PC-3 (cell line): ENCODE measurements around the gene ZFX.

ENCODE experiments used
- EZH2 ChIP-seq: fragments of 300-600 bp; sonication (generic); IDR thresholded peaks from one replicate; pipeline ENCODE4 v1.6.1; 2017; ENCODE audit warnings: antibody characterized with exemption, mild to moderate bottlenecking, low read length; ENCODE audit not compliant: unreplicated experiment
- EZH2phosphoT487 ChIP-seq: fragments of 300-600 bp; sonication (generic); IDR thresholded peaks from 2 replicates; pipeline ENCODE4 v1.6.1; 2018; ENCODE audit warnings: mild to moderate bottlenecking, antibody characterized with exemption, low read length, borderline replicate concordance
- TF ChIP-seq, protein P1 (sequence below): fragments of 300-600 bp; sonication (generic); conservative IDR thresholded peaks from 2 replicates; pipeline ENCODE4 v1.5.1; 2017; ENCODE audit warnings: antibody characterized with exemption, low read depth, mild to moderate bottlenecking, low read length

DNA sequence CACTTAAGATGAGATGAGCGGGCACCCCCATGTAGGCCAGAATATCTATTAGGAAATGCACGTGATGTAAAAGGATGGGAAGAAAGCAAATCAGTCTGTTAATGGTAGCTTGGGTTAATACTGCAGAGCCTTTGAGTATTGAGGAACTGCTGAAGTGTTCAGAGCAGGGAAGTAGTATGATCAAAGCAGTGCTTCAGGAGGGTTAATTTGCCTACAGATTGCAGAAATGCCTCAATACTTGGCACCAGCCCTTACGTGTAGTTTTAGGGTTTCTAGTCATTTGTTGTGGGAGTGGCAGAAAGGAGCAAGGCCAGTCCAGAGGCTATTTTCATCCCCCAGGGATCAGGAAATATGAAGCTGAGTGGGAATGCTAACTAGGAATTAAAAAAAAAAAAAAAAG lies 19.7 kb downstream of the ZFX start:
- TF ChIP-seq, protein P1, sequence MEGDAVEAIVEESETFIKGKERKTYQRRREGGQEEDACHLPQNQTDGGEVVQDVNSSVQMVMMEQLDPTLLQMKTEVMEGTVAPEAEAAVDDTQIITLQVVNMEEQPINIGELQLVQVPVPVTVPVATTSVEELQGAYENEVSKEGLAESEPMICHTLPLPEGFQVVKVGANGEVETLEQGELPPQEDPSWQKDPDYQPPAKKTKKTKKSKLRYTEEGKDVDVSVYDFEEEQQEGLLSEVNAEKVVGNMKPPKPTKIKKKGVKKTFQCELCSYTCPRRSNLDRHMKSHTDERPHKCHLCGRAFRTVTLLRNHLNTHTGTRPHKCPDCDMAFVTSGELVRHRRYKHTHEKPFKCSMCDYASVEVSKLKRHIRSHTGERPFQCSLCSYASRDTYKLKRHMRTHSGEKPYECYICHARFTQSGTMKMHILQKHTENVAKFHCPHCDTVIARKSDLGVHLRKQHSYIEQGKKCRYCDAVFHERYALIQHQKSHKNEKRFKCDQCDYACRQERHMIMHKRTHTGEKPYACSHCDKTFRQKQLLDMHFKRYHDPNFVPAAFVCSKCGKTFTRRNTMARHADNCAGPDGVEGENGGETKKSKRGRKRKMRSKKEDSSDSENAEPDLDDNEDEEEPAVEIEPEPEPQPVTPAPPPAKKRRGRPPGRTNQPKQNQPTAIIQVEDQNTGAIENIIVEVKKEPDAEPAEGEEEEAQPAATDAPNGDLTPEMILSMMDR = no peak
- no peak for TF ChIP-seq EZH2phosphoT487
- no peak for TF ChIP-seq EZH2
